Thyroid gland (tissue), 4 donors: Measurements from ENCODE around the gene MAGT1.

ENCODE experiments used
- POLR2A ChIP-seq, 2 donors: fragments of 450-650 bp; IDR thresholded peaks; one replicate each; pipeline ENCODE4 v1.6.1; 2017; ENCODE audit warnings: antibody characterized with exemption in 2 of 2, mild to moderate bottlenecking in 2 of 2, moderate library complexity in 1 of 2
- TF ChIP-seq, protein P1 (sequence below), 6 experiments: fragments of 200-600 bp in 3 of 6; fragments of 450-650 bp in 3 of 6; sonication (generic) in 3 of 6; IDR thresholded peaks; one replicate each; pipeline ENCODE4 v1.5.1; 2016 to 2019; ENCODE audit warnings: antibody characterized with exemption in 6 of 6, mild to moderate bottlenecking in 2 of 6, inconsistent platforms in 1 of 6, moderate library complexity in 1 of 6

DNA sequence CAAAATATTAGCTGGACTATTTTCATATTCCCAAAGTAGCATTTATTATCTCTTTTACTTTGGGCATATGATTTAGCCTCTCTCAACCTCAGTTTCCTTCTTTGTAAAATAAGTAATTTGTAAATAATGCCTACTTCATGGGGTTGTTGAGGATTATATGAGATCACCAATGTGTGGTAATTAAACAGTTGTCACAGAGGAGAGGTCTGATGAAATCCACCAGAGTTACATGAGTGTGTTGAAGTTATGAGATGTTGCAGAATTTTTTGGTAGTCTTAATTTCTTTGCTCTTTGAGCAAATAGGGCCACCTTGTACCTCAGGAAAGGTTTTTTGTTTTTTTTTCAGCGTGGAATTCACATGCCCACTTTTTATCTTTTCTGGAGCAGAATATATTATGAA lies 5.5 kb upstream of the MAGT1 start:
- TF ChIP-seq, protein P1, sequence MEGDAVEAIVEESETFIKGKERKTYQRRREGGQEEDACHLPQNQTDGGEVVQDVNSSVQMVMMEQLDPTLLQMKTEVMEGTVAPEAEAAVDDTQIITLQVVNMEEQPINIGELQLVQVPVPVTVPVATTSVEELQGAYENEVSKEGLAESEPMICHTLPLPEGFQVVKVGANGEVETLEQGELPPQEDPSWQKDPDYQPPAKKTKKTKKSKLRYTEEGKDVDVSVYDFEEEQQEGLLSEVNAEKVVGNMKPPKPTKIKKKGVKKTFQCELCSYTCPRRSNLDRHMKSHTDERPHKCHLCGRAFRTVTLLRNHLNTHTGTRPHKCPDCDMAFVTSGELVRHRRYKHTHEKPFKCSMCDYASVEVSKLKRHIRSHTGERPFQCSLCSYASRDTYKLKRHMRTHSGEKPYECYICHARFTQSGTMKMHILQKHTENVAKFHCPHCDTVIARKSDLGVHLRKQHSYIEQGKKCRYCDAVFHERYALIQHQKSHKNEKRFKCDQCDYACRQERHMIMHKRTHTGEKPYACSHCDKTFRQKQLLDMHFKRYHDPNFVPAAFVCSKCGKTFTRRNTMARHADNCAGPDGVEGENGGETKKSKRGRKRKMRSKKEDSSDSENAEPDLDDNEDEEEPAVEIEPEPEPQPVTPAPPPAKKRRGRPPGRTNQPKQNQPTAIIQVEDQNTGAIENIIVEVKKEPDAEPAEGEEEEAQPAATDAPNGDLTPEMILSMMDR (IDR thresholded peaks at IDR 0.05): no peak
- no peak for TF ChIP-seq POLR2A (IDR thresholded peaks at IDR 0.05)
